Prostate gland (tissue), 2 donors: ENCODE results near the gene COL25A1.

Experiments used
- POLR2A ChIP-seq: fragments of 450-650 bp; IDR thresholded peaks from one replicate; pipeline ENCODE4 v1.6.1; 2016; ENCODE audit warnings: antibody characterized with exemption, mild to moderate bottlenecking
- TF ChIP-seq, protein P1 (sequence below), 4 experiments: fragments of 200-600 bp in 2 of 4; fragments of 450-650 bp in 2 of 4; sonication (generic) in 2 of 4; IDR thresholded peaks; 1 replicate in 3 of 4; 2 replicates in 1 of 4; pipeline ENCODE4 v1.5.1; 2016 to 2019; ENCODE audit warnings: antibody characterized with exemption in 4 of 4, mild to moderate bottlenecking in 2 of 4, moderate library complexity in 2 of 4

DNA sequence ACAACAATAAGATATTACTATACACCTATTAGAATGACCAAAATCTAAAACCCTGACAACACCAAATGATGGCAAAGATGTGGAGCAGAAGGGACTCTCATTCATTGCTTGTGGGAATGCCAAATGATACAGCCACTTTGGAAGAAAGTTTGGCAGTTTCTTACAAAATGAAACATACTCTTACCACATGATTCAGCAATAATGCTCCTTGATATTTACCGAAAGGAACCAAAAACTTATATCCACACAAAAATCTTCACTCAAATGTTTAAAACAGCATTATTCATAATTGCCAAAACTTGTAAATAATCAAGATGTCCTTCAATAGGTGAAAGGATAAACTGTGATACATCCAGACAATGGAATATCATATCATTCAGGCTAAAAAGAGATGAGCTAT is 180.9 kb downstream of the COL25A1 start:
- TF ChIP-seq, protein P1, sequence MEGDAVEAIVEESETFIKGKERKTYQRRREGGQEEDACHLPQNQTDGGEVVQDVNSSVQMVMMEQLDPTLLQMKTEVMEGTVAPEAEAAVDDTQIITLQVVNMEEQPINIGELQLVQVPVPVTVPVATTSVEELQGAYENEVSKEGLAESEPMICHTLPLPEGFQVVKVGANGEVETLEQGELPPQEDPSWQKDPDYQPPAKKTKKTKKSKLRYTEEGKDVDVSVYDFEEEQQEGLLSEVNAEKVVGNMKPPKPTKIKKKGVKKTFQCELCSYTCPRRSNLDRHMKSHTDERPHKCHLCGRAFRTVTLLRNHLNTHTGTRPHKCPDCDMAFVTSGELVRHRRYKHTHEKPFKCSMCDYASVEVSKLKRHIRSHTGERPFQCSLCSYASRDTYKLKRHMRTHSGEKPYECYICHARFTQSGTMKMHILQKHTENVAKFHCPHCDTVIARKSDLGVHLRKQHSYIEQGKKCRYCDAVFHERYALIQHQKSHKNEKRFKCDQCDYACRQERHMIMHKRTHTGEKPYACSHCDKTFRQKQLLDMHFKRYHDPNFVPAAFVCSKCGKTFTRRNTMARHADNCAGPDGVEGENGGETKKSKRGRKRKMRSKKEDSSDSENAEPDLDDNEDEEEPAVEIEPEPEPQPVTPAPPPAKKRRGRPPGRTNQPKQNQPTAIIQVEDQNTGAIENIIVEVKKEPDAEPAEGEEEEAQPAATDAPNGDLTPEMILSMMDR (IDR thresholded peaks at IDR 0.05), result no peak
- no peak for TF ChIP-seq POLR2A
